UCSD-AML1 (cell line): ENCODE data around the gene PBX3.

Experiments used
- DNase-seq: peaks from one replicate; lab custom pipeline; 2025; ENCODE audit not compliant: unreplicated experiment; lab: John Stamatoyannopoulos, UW

The PBX3 gene

GRCh38 chr9:125990793-125991220 lies 243.6 kb downstream of the PBX3 start:
- DNase-seq, result no peak

GRCh38 chr9:125991886-125992529 lies 244.8 kb downstream of the PBX3 start:
- no peak for DNase-seq

- DNase-seq, result no peak
Observed at GRCh38 chr9:125992557-125992956, 245.4 kb downstream of the PBX3 start.

- DNase-seq, result no peak
Observed at GRCh38 chr9:125993466-125993865, 246.3 kb downstream of the PBX3 start.

GRCh38 chr9:125994066-125994943 lies 247.1 kb downstream of the PBX3 start:
- DNase-seq, result no peak

GRCh38 chr9:125995006-125995405 lies 247.8 kb downstream of the PBX3 start:
- no peak for DNase-seq

- no peak for DNase-seq
Observed at GRCh38 chr9:125995706-125996105, 248.5 kb downstream of the PBX3 start.

- DNase-seq, result no peak
Observed at GRCh38 chr9:125996791-125997190, 249.6 kb downstream of the PBX3 start.

- no peak for DNase-seq
Observed at GRCh38 chr9:125997196-125997823, 250.1 kb downstream of the PBX3 start.

GRCh38 chr9:125998837-125999503 lies 251.8 kb downstream of the PBX3 start:
- DNase-seq, result no peak

GRCh38 chr9:125999504-125999881 lies 252.3 kb downstream of the PBX3 start:
- DNase-seq, result no peak

- no peak for DNase-seq
Observed at GRCh38 chr9:126000256-126000655, 253.1 kb downstream of the PBX3 start.

- DNase-seq, result no peak
Observed at GRCh38 chr9:126000731-126001580, 253.8 kb downstream of the PBX3 start.

- DNase-seq, result no peak
Observed at GRCh38 chr9:126001581-126002225, 254.5 kb downstream of the PBX3 start.

GRCh38 chr9:126002476-126003350 lies 255.5 kb downstream of the PBX3 start:
- DNase-seq, result no peak

GRCh38 chr9:126009047-126009446 lies 261.9 kb downstream of the PBX3 start:
- no peak for DNase-seq

- DNase-seq, result no peak
Observed at GRCh38 chr9:126014726-126015125, 267.6 kb downstream of the PBX3 start.

- DNase-seq, result no peak
Observed at GRCh38 chr9:126015424-126015823, 268.3 kb downstream of the PBX3 start.
